H1 (cell line): ENCODE results near the gene DIAPH1. TPM values are rescaled to one million over a fixed set of nuclear protein-coding genes. Genes with fewer than 3 reads are reported as not detected.
A peak's percentile ranks its signal among the peaks of the same experiment; 100 is the strongest.

Experiments
- CTCF ChIA-PET: fragments of 300-600 bp; sonication (Branson Sonifier 250); formaldehyde crosslinking; loops from one replicate; lab custom pipeline; 2021; ENCODE audit not compliant: partially characterized antibody; lab: Charles Lee
- POLR2A ChIA-PET: fragments of 300-600 bp; sonication (Branson Sonifier 250); formaldehyde crosslinking; loops from one replicate; lab custom pipeline; 2021; ENCODE audit warnings: inconsistent platforms; ENCODE audit not compliant: partially characterized antibody; lab: Charles Lee
- DNase-seq, 2 experiments: peaks; one replicate each; pipeline versions ENCODE4 v3.0.0 to v3.0.0-alpha.2; 2010 to 2022; ENCODE audit warnings: low spot score in 2 of 2, low read depth in 1 of 2, mixed read lengths in 1 of 2
- FAIRE-seq: peaks from 2 replicates; lab custom pipeline; 2011; peaks lifted over from hg19 to GRCh38; lab: Jason Lieb, UNC
- H2AFZ ChIP-seq: 2 replicates; pipeline ENCODE4 v1.8.1; 2012; ENCODE audit warnings: low read length, inconsistent platforms
- H2AK5ac ChIP-seq: 2 replicates; pipeline ENCODE4 v1.6.1; 2013; ENCODE audit warnings: low read depth, low read length
- H2BK120ac ChIP-seq: replicated peaks from 2 replicates; pipeline ENCODE3; 2013; ENCODE audit warnings: low read depth, low read length, inconsistent platforms
- H2BK12ac ChIP-seq: 2 replicates; pipeline ENCODE4 v1.6.1; 2013; ENCODE audit warnings: low read depth, low read length
- H2BK15ac ChIP-seq: 2 replicates; pipeline ENCODE4 v1.6.1; 2013; ENCODE audit warnings: low read length
- H2BK20ac ChIP-seq: 2 replicates; pipeline ENCODE4 v1.6.1; 2013; ENCODE audit warnings: low read length
- H2BK5ac ChIP-seq: 2 replicates; pipeline ENCODE4 v1.6.1; 2013; ENCODE audit warnings: low read depth, low read length
- H3K14ac ChIP-seq: 2 replicates; pipeline ENCODE4 v1.6.1; 2013; ENCODE audit warnings: inconsistent platforms; ENCODE audit not compliant: insufficient read length
- H3K18ac ChIP-seq: 2 replicates; pipeline ENCODE4 v1.6.1; 2013; ENCODE audit warnings: low read length; ENCODE audit errors: extremely low read depth
- H3K23ac ChIP-seq: 2 replicates; pipeline ENCODE4 v1.6.1; 2013; ENCODE audit warnings: inconsistent platforms; ENCODE audit not compliant: insufficient read length
- H3K23me2 ChIP-seq: 2 replicates; pipeline ENCODE4 v1.6.1; 2013; ENCODE audit warnings: low read depth, low read length
- H3K27ac ChIP-seq: 2 replicates; pipeline ENCODE4 v1.6.1; 2011; ENCODE audit warnings: low read depth, low read length, inconsistent platforms
- H3K27me3 ChIP-seq, 4 experiments: replicated peaks in 1 of 4; 1 replicate in 1 of 4; 2 replicates in 3 of 4; pipeline versions ENCODE4 v1.6.1 to v1.8.1; 2011 to 2013; ENCODE audit warnings: low read length in 3 of 4, mild to moderate bottlenecking in 3 of 4, inconsistent platforms in 2 of 4, mixed read lengths in 2 of 4, moderate library complexity in 1 of 4; ENCODE audit not compliant: control insufficient read depth in 3 of 4, insufficient read depth in 3 of 4; ENCODE audit errors: extremely low read depth in 1 of 4
- H3K36me3 ChIP-seq, 4 experiments: 2 replicates each; pipeline versions ENCODE4 v1.6.1 to v1.8.1; 2011 to 2013; ENCODE audit warnings: mild to moderate bottlenecking in 4 of 4, low read length in 3 of 4, moderate library complexity in 2 of 4, control low read depth in 1 of 4, inconsistent platforms in 1 of 4; ENCODE audit not compliant: insufficient read depth in 4 of 4, control insufficient read depth in 2 of 4
- H3K4ac ChIP-seq: replicated peaks from 2 replicates; pipeline ENCODE3; 2013; ENCODE audit warnings: low read length, low read depth, mixed read lengths, inconsistent platforms; ENCODE audit not compliant: insufficient read length
- H3K4me1 ChIP-seq, 4 experiments: replicated peaks in 1 of 4; 1 replicate in 1 of 4; 2 replicates in 3 of 4; pipeline versions ENCODE4 v1.6.1 to v1.8.1; 2011 to 2013; ENCODE audit warnings: low read length in 3 of 4, inconsistent platforms in 2 of 4, mixed read lengths in 1 of 4; ENCODE audit not compliant: insufficient read depth in 4 of 4, control insufficient read depth in 3 of 4
- H3K4me2 ChIP-seq, 2 experiments: 2 replicates each; pipeline versions ENCODE4 v1.6.1 to v1.8.1; 2011 to 2013; ENCODE audit warnings: low read depth in 2 of 2, low read length in 2 of 2, control low read depth in 1 of 2, inconsistent platforms in 1 of 2, mild to moderate bottlenecking in 1 of 2; ENCODE audit not compliant: insufficient read depth in 1 of 2
- H3K4me3 ChIP-seq, 4 experiments: fragments of 200-600, 300-600 bp in 1 of 4; sonication (generic), shearing (Covaris generic), sonication (Bioruptor Twin) in 1 of 4; 2 replicates each; pipeline versions ENCODE4 v1.5.1 to v1.8.1; 2011 to 2016; ENCODE audit warnings: low read length in 4 of 4, low read depth in 3 of 4, control low read depth in 2 of 4, inconsistent platforms in 2 of 4, mild to moderate bottlenecking in 2 of 4, mixed read lengths in 1 of 4, moderate library complexity in 1 of 4; ENCODE audit not compliant: insufficient read depth in 2 of 4; ENCODE audit errors: extremely low read depth in 1 of 4
- H3K56ac ChIP-seq: replicated peaks from 2 replicates; pipeline ENCODE3; 2013; ENCODE audit warnings: low read depth, mild to moderate bottlenecking, mixed read lengths, low read length, inconsistent platforms; ENCODE audit not compliant: insufficient read length
- H3K79me1 ChIP-seq: 2 replicates; pipeline ENCODE4 v1.6.1; 2013; ENCODE audit warnings: low read depth, low read length, control low read depth
- H3K79me2 ChIP-seq, 2 experiments: 2 replicates each; pipeline versions ENCODE4 v1.6.1 to v1.8.1; 2012 to 2013; ENCODE audit warnings: low read length in 2 of 2, mild to moderate bottlenecking in 2 of 2, inconsistent platforms in 1 of 2; ENCODE audit not compliant: insufficient read depth in 2 of 2, control insufficient read depth in 1 of 2
- H3K9ac ChIP-seq, 4 experiments: replicated peaks in 1 of 4; 1 replicate in 1 of 4; 2 replicates in 3 of 4; pipeline versions ENCODE4 v1.6.1 to v1.8.1; 2011 to 2013; ENCODE audit warnings: low read depth in 3 of 4, low read length in 3 of 4, control low read depth in 2 of 4, mild to moderate bottlenecking in 2 of 4, moderate library complexity in 2 of 4, inconsistent platforms in 1 of 4; ENCODE audit errors: extremely low read depth in 1 of 4
- H3K9me3 ChIP-seq, 2 experiments: 2 replicates each; pipeline versions ENCODE4 v1.6.1 to v1.8.1; 2012 to 2013; ENCODE audit warnings: mild to moderate bottlenecking in 2 of 2, moderate library complexity in 2 of 2, control low read depth in 1 of 2, inconsistent platforms in 1 of 2, low read depth in 1 of 2, low read length in 1 of 2, mixed read lengths in 1 of 2; ENCODE audit not compliant: insufficient read depth in 2 of 2
- H4K20me1 ChIP-seq, 2 experiments: replicated peaks in 1 of 2; 2 replicates each; pipeline versions ENCODE3 to v1.8.1; 2011 to 2013; ENCODE audit warnings: inconsistent platforms in 2 of 2, low read length in 2 of 2, mild to moderate bottlenecking in 1 of 2; ENCODE audit not compliant: insufficient read depth in 2 of 2, control insufficient read depth in 1 of 2
- H4K5ac ChIP-seq: 2 replicates; pipeline ENCODE4 v1.6.1; 2013; ENCODE audit warnings: low read length, low read depth, mixed read lengths, inconsistent platforms; ENCODE audit not compliant: insufficient read length
- H4K8ac ChIP-seq: 2 replicates; pipeline ENCODE4 v1.8.0; 2013; ENCODE audit warnings: mild to moderate bottlenecking, moderate library complexity, low read length, inconsistent platforms; ENCODE audit not compliant: insufficient read depth; ENCODE audit errors: extremely low read depth
- H4K91ac ChIP-seq: replicated peaks from 2 replicates; pipeline ENCODE3; 2013; ENCODE audit warnings: low read length, mixed read lengths, inconsistent platforms; ENCODE audit not compliant: insufficient read length
- CTBP2 ChIP-seq: IDR thresholded peaks from 2 replicates; pipeline ENCODE4 v1.7.0; 2011; ENCODE audit warnings: borderline replicate concordance, mild to moderate bottlenecking, moderate library complexity, mixed read lengths, low read length; ENCODE audit not compliant: insufficient read depth, insufficient read length
- NRF1 ChIP-seq: IDR thresholded peaks from 2 replicates; pipeline ENCODE4 v1.6.1; 2011; ENCODE audit warnings: mild to moderate bottlenecking, low read depth, low read length, improper control_type of control experiment
- RXRA ChIP-seq: IDR thresholded peaks from 2 replicates; pipeline ENCODE4 v1.6.1; 2011; ENCODE audit warnings: low read depth, mild to moderate bottlenecking, low read length, moderate library complexity; ENCODE audit not compliant: insufficient read depth
- WGBS, 2 experiments: shearing (Covaris generic) in 1 of 2; methylation state at CpG; one replicate each; pipeline versions ENCODE4 v1.1.6 to v1.1.7; 2013 to 2015; ENCODE audit warnings: low lambda C conversion rate in 2 of 2, mixed read lengths in 2 of 2, inconsistent platforms in 1 of 2, low coverage in 1 of 2, missing lambda C conversion rate in 1 of 2; ENCODE audit not compliant: insufficient replicate concordance in 2 of 2, insufficient coverage in 1 of 2, insufficient read length in 1 of 2; ENCODE audit errors: extremely low coverage in 1 of 2, missing lambda C conversion rate in 1 of 2; 5-methylcytosine and 5-hydroxymethylcytosine counted together
- polyA plus RNA-seq, 7 experiments: library from polyadenylated mRNA; depleted of rRNA in 3 of 7; stranded (reverse) in 5 of 7; unstranded in 2 of 7; fragments of >200 nt in 5 of 7; fragments of 200-250 nt in 2 of 7; gene quantifications; 1 replicate in 5 of 7; 2 replicates in 1 of 7; 4 replicates in 1 of 7; pipeline versions ENCODE4 v1.2.1 to v1.2.3, GENCODE V29; 2011 to 2013; ENCODE audit warnings: missing spikeins in 2 of 7, mixed read lengths in 2 of 7
- total RNA-seq: library from RNA; stranded (reverse); fragmentation: NEBNext Ultra II Directional; extraction: Animal tissue kit (Norgen Biotek cat#: 25700); gene quantifications from 2 replicates; pipeline ENCODE4 v1.2.1, GENCODE V29; 2021

The DIAPH1 gene
- total and polyA plus RNA-seq, 2 of the 8 experiments (the other 6 are each of a cell fraction or from before 2014, with no cell fraction given): 61.2 to 114 TPM

GRCh38 chr5:141617128-141617527 is 1.7 kb downstream of the DIAPH1 start:
- peak overlapping the region; percentile 93 to 99; a peak in 3 of 4 replicates for H3K4me2 ChIP-seq
- no peak overlapping the region for H3K18ac ChIP-seq
- no peak overlapping the region for H3K23ac ChIP-seq
- H2BK5ac ChIP-seq: no peak overlapping the region
- 0 out of 2 replicates have a peak overlapping the region, but pooled peaks have one; percentile 14 for H3K27ac ChIP-seq
- peaks cover 0 to 4% (median 2%) of the 10 kb centered on the region in 4 experiments; a peak in 3 of 7 replicates for H3K4me1 ChIP-seq
- H2BK12ac ChIP-seq: no peak overlapping the region
- no peak overlapping the region for H2AFZ ChIP-seq
- peak overlapping the region in 3 of 4 experiments; percentile 74 to 97 (median 93); a peak in 4 of 8 replicates for H3K4me3 ChIP-seq
- DNase-seq (no peak), FAIRE-seq (no peak)
- no peak overlapping the region for H2BK120ac ChIP-seq
- no peak overlapping the region for H3K14ac ChIP-seq
- peaks cover 2 to 18% (median 12%) of the 10 kb centered on the region in 4 experiments; a peak in 6 of 8 replicates for H3K36me3 ChIP-seq
- H2BK15ac ChIP-seq: no peak overlapping the region
- no peak overlapping the region for H2AK5ac ChIP-seq
- H3K9me3 ChIP-seq: no peaks in the 10 kb centered on the region
- H4K91ac ChIP-seq: no peak overlapping the region
- ChIA-PET CTCF (interaction anchor here (0.5 to 11.4 kb wide), 10 partner anchors 9 to 946 kb away, joined by 3 to 150 read pairs (median 3); partner anchors contain the start of genes HDAC3 and RELL2), POLR2A (interaction anchor here (0.8 to 8.2 kb wide), 10 partner anchors 9 to 352 kb away, joined by 3 to 75 read pairs (median 5); partner anchors contain the start of genes HDAC3 and RELL2)
- H3K4ac ChIP-seq: no peak overlapping the region
- H3K23me2 ChIP-seq: peaks cover 3% of the 10 kb centered on the region; the same call in 1 of the 2 replicates
- H3K79me2 ChIP-seq: peaks cover 8 to 54% of the 10 kb centered on the region in 2 experiments
- no peaks in the 10 kb centered on the region for H3K27me3 ChIP-seq
- H3K79me1 ChIP-seq: no peaks in the 10 kb centered on the region; the same call in 1 of the 2 replicates
- no peak overlapping the region for H4K5ac ChIP-seq
- TF ChIP-seq RXRA (no peak), NRF1 (no peak), CTBP2 (no peak)
- WGBS, 2 experiments: 89% methylated on average over 2 of the region's 2 CpGs; no CpG with 5 or more reads in 1 of the 2 experiments
- H3K56ac ChIP-seq: no peak overlapping the region
- H4K20me1 ChIP-seq: peaks cover 0 to 4% of the 10 kb centered on the region in 2 experiments
- H2BK20ac ChIP-seq: no peak overlapping the region
- H3K9ac ChIP-seq: no peak overlapping the region
- no peak overlapping the region for H4K8ac ChIP-seq
